ENCODE measurements around the gene VAC14. TPM values are rescaled to one million over a fixed set of nuclear protein-coding genes. Genes with fewer than 3 reads are reported as not detected.

VAC14 gene
- polyA plus RNA-seq, 1 of the 3 experiments (the other 2 are of a cell fraction), result 33.2 TPM

DNA sequence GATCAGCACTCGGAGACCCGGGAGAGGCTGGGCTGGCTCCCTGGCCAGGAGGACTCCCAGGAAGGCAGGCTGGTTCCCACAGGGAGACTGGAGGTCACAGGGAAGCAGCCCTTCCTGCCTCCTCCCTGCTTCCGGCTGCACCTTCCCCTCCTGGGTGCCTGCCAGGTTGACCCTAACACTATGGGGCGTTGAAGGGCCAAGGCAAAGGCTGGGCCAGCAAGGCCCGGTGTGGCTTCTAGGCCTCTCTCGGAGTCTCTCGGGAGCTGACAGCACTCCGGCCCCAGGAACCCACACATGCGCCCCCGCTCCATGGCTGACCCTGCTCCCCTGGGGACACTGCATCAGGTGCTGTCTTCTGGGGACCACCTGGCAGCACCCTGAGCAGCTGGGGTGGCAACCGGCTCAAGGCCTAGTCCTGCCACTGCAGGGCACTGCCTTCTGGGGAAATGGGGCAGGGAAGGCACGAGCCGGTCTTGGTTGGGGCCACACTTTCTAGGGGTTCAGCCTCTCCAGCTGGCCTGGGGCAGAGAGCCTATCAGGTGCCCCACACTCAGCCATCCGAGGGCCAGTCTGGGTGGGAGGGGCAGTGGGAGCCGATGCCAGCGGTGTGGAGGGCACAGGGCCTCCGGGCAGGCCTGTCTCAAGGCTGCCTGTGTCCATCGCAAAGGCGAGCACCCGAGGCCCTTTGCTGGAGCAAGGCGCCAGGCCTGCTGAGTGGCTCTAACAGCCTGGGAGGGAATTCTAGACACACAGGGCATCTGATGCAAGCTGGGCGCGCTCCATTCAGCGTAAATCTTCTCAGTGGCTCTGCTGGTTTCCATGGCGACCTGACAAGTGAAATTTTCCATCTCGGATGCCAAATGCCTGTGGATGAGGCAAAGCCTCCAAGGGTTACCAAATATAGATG is 109.5 kb downstream of the VAC14 start (continued):
- TF ChIP-seq EP300 (IDR thresholded peaks at IDR 0.05; ENCODE audit: borderline replicate concordance in 1 of 2, low read depth in 1 of 2, low read length in 1 of 2) (peak; percentile 15 to 43; a peak in 2 of 4 replicates), TCF12 (IDR thresholded peaks at IDR 0.05) (peak; percentile 57), MEF2A (IDR thresholded peaks at IDR 0.05; ENCODE audit: borderline replicate concordance, low read depth) (0 out of 2 replicates have a peak, but pooled peaks have one; percentile 70), RFX5 (IDR thresholded peaks at IDR 0.05; ENCODE audit: low read length) (no peak), POLR2AphosphoS5 (IDR thresholded peaks at IDR 0.05; ENCODE audit: low read depth, low read length) (peak; percentile 48; the same call in 1 of the 2 replicates), FOXM1 (IDR thresholded peaks at IDR 0.05; ENCODE audit: low read depth) (no peak), NFIC (IDR thresholded peaks at IDR 0.05; ENCODE audit: borderline replicate concordance) (peak; percentile 78), FOXJ3 (CRISPR knock-in tag; IDR thresholded peaks at IDR 0.05) (no peak; the same call in 1 of the 2 replicates)
- TF ChIP-seq, protein P1, sequence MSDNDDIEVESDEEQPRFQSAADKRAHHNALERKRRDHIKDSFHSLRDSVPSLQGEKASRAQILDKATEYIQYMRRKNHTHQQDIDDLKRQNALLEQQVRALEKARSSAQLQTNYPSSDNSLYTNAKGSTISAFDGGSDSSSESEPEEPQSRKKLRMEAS (IDR thresholded peaks at IDR 0.05; ENCODE audit: low read depth), result peak; percentile 75
- TF ChIP-seq, protein P2, sequence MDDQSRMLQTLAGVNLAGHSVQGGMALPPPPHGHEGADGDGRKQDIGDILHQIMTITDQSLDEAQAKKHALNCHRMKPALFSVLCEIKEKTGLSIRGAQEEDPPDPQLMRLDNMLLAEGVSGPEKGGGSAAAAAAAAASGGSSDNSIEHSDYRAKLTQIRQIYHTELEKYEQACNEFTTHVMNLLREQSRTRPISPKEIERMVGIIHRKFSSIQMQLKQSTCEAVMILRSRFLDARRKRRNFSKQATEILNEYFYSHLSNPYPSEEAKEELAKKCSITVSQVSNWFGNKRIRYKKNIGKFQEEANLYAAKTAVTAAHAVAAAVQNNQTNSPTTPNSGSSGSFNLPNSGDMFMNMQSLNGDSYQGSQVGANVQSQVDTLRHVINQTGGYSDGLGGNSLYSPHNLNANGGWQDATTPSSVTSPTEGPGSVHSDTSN (IDR thresholded peaks at IDR 0.05), result peak; percentile 79

DNA sequence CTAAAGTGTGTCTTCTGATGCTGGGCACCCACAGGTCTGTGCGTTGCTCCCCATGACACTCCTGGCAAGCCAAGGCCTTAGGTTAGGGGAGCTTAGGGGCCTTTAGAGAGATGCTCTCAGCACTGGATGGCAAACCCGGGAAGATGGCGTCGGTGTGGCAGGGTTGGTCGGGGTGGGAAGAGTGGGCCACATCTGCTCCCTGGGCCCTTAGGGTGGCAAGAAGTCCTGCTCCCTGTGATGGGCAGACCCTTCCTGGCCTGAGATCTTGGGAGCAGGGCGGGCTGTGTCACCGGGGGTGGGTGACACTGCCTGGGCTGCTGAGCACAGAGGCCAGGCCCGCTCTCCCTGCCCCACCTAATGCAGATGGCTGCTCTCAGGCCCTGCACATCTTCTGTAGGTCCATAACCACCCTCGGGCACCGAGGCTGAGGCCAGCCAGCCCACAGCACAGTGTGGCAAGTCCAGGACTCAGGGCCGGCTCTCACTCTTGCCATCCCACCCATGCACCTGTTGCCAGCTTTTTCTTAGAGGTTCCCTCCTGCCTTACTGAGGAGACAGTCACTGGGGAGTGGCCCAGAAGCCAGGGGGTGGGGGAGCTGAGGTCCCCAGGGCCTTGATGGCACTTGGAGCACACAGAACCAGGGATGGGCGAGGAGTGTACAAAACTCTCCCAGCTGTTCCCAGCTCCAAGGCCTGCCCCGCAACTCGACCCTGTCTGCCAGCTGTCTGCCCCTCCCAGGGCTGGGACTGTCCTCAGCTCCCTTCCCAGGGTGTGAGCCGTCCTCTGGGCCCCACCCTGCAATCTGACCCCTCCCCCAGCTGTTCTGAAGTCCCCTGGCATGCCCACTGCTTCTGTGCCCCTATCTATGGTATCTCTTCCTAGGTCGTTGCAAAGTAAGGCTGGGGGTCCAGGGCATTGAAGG is 110.7 kb downstream of the VAC14 start:
- ChIA-PET CTCF (interaction anchor here (0.6 to 4.9 kb wide), 9 partner anchors 10 to 197 kb away, joined by 3 to 24 read pairs (median 7); no protein-coding TSS in a partner anchor), POLR2A (interaction anchor here (0.5 kb wide), 1 partner anchor 48 kb away, joined by 3 read pairs; no protein-coding TSS in a partner anchor)
- WGBS (ENCODE audit: low lambda C conversion rate), result 76% methylated on average over 4 of the region's 16 CpGs
- H3K4me2 ChIP-seq, result peak overlapping the region; percentile 74; the same call in 1 of the 2 replicates
- no peaks in the 10 kb centered on the region for H3K9me2 ChIP-seq
- H3K36me3 ChIP-seq (replicated peaks in 1 of 2; ENCODE audit: control insufficient read depth in 1 of 2, insufficient read depth in 2 of 2, low read length in 1 of 2), result no peaks in the 10 kb centered on the region
- no peaks in the 10 kb centered on the region for H3K27me3 ChIP-seq (ENCODE audit: insufficient read depth)
- TF ChIP-seq TCF12 (IDR thresholded peaks at IDR 0.05) (no peak), FOSL2 (IDR thresholded peaks at IDR 0.05; ENCODE audit: borderline replicate concordance, low read depth) (no peak), RFX5 (IDR thresholded peaks at IDR 0.05; ENCODE audit: low read length) (no peak), MXI1 (IDR thresholded peaks at IDR 0.05; ENCODE audit: low read depth, low read length) (no peak)
- TF ChIP-seq, protein P3, sequence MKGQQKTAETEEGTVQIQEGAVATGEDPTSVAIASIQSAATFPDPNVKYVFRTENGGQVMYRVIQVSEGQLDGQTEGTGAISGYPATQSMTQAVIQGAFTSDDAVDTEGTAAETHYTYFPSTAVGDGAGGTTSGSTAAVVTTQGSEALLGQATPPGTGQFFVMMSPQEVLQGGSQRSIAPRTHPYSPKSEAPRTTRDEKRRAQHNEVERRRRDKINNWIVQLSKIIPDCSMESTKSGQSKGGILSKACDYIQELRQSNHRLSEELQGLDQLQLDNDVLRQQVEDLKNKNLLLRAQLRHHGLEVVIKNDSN (IDR thresholded peaks at IDR 0.05; ENCODE audit: borderline replicate concordance, low read depth), result no peak
- TF ChIP-seq, protein P4, sequence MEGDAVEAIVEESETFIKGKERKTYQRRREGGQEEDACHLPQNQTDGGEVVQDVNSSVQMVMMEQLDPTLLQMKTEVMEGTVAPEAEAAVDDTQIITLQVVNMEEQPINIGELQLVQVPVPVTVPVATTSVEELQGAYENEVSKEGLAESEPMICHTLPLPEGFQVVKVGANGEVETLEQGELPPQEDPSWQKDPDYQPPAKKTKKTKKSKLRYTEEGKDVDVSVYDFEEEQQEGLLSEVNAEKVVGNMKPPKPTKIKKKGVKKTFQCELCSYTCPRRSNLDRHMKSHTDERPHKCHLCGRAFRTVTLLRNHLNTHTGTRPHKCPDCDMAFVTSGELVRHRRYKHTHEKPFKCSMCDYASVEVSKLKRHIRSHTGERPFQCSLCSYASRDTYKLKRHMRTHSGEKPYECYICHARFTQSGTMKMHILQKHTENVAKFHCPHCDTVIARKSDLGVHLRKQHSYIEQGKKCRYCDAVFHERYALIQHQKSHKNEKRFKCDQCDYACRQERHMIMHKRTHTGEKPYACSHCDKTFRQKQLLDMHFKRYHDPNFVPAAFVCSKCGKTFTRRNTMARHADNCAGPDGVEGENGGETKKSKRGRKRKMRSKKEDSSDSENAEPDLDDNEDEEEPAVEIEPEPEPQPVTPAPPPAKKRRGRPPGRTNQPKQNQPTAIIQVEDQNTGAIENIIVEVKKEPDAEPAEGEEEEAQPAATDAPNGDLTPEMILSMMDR (IDR thresholded peaks at IDR 0.05), result no peak
- TF ChIP-seq, protein P5, sequence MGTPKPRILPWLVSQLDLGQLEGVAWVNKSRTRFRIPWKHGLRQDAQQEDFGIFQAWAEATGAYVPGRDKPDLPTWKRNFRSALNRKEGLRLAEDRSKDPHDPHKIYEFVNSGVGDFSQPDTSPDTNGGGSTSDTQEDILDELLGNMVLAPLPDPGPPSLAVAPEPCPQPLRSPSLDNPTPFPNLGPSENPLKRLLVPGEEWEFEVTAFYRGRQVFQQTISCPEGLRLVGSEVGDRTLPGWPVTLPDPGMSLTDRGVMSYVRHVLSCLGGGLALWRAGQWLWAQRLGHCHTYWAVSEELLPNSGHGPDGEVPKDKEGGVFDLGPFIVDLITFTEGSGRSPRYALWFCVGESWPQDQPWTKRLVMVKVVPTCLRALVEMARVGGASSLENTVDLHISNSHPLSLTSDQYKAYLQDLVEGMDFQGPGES (IDR thresholded peaks at IDR 0.05; ENCODE audit: low read depth, low read length), result no peak
- H3K4me1 ChIP-seq (ENCODE audit: control insufficient read depth in 1 of 2, insufficient read depth in 2 of 2, low read depth in 1 of 2, low read length in 1 of 2), result peaks cover 64 to 91% of the 10 kb centered on the region in 2 experiments
- peaks cover 4% of the 10 kb centered on the region for H3K79me2 ChIP-seq (ENCODE audit: insufficient read depth)
- H4K20me1 ChIP-seq (ENCODE audit: insufficient read depth), result no peaks in the 10 kb centered on the region
- H3F3A ChIP-seq (replicated peaks; ENCODE audit: insufficient read depth), result peaks cover 7% of the 10 kb centered on the region
- no peak overlapping the region for H2AFZ ChIP-seq (ENCODE audit: low read depth)
- no peak for DNase-seq
- peak overlapping the region; percentile 88 to 98; a peak in 3 of 4 replicates for H3K27ac ChIP-seq (ENCODE audit: low read depth in 2 of 2, low read length in 1 of 2)
- no peaks in the 10 kb centered on the region for H3K9me3 ChIP-seq
- H3K4me3 ChIP-seq (ENCODE audit: low read depth in 2 of 2, low read length in 1 of 2), result no peak overlapping the region
- H3K9ac ChIP-seq, result no peak overlapping the region

All from SK-N-SH (cell line).